Prostate gland (tissue), 2 donors: ENCODE measurements around the gene PSD2.

Source experiments
- POLR2A ChIP-seq: fragments of 450-650 bp; IDR thresholded peaks from one replicate; pipeline ENCODE4 v1.6.1; 2016; ENCODE audit warnings: antibody characterized with exemption, mild to moderate bottlenecking
- POLR2AphosphoS5 ChIP-seq: sonication (generic); formaldehyde crosslinking; IDR thresholded peaks from one replicate; pipeline ENCODE4 v1.6.1; 2017; ENCODE audit warnings: antibody characterized with exemption
- TF ChIP-seq, protein P1 (sequence below), 4 experiments: fragments of 200-600 bp in 2 of 4; fragments of 450-650 bp in 2 of 4; sonication (generic) in 2 of 4; IDR thresholded peaks; 1 replicate in 3 of 4; 2 replicates in 1 of 4; pipeline ENCODE4 v1.5.1; 2016 to 2019; ENCODE audit warnings: antibody characterized with exemption in 4 of 4, mild to moderate bottlenecking in 2 of 4, moderate library complexity in 2 of 4

DNA sequence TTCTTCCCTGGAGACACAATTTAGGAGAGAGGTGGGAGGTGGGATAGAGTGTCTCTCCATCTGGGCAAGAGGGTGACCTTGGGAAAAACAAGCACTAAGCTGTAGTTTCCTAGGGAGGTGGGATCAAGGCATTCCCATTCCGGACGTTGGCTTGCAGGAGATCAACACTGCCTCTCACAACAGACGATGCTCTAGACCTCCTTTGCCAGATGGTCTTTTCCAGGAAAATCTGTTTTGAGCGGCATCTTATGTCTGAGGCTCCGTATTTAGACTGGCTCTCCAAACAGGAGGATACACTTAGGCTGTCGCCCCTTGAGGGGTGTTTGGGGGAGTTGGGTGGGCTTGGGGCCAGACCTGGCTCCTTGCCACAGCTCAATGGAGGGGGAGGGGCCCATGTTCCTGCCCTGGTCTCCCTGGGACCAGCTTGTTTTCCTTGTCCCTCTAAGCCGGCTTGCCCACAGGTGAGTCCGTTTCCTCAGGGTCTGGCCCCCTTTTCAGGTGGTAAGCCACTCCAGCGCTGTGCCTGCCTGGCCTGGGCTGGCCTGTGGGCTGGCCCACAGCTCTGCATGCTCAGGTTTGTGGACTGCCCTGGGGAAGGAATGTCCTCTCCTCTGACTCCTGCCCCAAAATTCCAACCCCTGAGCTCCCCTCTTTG lies 2.4 kb downstream of the PSD2 start:
- TF ChIP-seq, protein P1, sequence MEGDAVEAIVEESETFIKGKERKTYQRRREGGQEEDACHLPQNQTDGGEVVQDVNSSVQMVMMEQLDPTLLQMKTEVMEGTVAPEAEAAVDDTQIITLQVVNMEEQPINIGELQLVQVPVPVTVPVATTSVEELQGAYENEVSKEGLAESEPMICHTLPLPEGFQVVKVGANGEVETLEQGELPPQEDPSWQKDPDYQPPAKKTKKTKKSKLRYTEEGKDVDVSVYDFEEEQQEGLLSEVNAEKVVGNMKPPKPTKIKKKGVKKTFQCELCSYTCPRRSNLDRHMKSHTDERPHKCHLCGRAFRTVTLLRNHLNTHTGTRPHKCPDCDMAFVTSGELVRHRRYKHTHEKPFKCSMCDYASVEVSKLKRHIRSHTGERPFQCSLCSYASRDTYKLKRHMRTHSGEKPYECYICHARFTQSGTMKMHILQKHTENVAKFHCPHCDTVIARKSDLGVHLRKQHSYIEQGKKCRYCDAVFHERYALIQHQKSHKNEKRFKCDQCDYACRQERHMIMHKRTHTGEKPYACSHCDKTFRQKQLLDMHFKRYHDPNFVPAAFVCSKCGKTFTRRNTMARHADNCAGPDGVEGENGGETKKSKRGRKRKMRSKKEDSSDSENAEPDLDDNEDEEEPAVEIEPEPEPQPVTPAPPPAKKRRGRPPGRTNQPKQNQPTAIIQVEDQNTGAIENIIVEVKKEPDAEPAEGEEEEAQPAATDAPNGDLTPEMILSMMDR (IDR thresholded peaks at IDR 0.05): no peak
- TF ChIP-seq POLR2AphosphoS5 (no peak), POLR2A (no peak)
